Activated T-helper 17 cell treated with anti-CD3 and anti-CD28 coated beads, Interleukin-2, amount 50 U/mL, for 72 hours (primary cell): Measurements from ENCODE around the gene GMPPA. TPM values are rescaled to one million over a fixed set of nuclear protein-coding genes. Genes with fewer than 3 reads are reported as not detected.

Experiments
- ATAC-seq: fragments of 150-1000 bp; cut with Tn5 transposase; replicated peaks from 2 replicates; pipeline ENCODE4 v1.10.0; 2021; ENCODE audit warnings: mild to moderate bottlenecking, moderate library complexity
- H3K27ac Mint-ChIP-seq: one replicate; pipeline ENCODE4 v1.8.0; 2022; ENCODE audit warnings: mixed read lengths
- H3K27me3 Mint-ChIP-seq: one replicate; pipeline ENCODE4 v1.8.0; 2022; ENCODE audit warnings: mixed read lengths
- H3K36me3 Mint-ChIP-seq: one replicate; pipeline ENCODE4 v1.8.0; 2022; ENCODE audit warnings: low read depth, mild to moderate bottlenecking, mixed read lengths
- H3K4me1 Mint-ChIP-seq: one replicate; pipeline ENCODE4 v1.8.0; 2022; ENCODE audit warnings: mixed read lengths
- H3K4me3 Mint-ChIP-seq: one replicate; pipeline ENCODE4 v1.8.0; 2022; ENCODE audit warnings: mild to moderate bottlenecking, mixed read lengths
- H3K9me3 Mint-ChIP-seq: one replicate; pipeline ENCODE4 v1.8.0; 2022; ENCODE audit warnings: mixed read lengths
- total RNA-seq, 2 donors: library from RNA; stranded (reverse); gene quantifications; one replicate each; pipeline ENCODE4 v1.2.3, GENCODE V29; 2022

GMPPA gene
- total RNA-seq, 2 donors from 2014 or later, result 31.7 to 36.3 TPM

DNA sequence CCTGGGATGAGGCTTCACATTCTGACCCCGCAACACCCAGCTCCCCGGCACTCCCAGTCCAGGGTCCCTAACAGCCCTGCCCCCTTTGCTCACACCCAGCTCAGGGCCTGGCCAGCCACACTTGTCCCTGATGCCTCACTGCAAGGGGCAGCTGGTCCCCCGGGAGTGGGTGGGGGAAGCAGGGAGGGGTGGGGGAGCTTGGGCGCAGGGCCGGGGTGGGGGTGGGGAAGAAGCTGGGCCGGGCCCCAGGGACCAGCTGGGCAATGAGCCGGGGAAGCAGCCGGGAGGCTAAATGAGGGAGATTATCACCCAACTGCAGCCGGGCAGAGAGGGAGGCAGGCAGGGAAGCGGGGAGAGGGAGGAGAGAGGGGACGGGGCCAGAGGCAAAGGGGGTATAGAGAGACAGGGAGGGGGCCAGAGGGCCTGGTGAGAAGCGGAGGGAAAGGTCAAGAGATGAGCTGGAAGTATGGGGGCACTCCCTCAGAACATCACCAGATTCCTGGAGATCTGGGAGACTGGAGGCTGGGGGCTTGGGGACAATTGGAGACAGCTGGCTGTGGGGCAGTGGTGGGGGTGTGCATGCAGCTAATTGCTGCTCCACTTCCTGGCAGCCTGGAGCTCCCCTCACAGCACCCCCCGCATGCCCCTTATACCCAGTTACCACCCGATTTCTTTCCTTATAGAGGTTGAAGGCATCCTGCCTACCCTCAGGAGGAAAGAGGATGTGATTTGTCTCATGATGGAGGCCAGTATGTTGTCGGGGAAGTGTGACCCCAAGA is 13.0 kb downstream of the GMPPA start:
- no peak for ATAC-seq
- H3K36me3 Mint-ChIP-seq, result peaks cover 12% of the 10 kb centered on the region
- H3K27me3 Mint-ChIP-seq, result peaks cover 60% of the 10 kb centered on the region
- H3K4me3 Mint-ChIP-seq, result no peak overlapping the region
- H3K4me1 Mint-ChIP-seq, result peaks cover 23% of the 10 kb centered on the region
- no peaks in the 10 kb centered on the region for H3K9me3 Mint-ChIP-seq
- no peak overlapping the region for H3K27ac Mint-ChIP-seq

DNA sequence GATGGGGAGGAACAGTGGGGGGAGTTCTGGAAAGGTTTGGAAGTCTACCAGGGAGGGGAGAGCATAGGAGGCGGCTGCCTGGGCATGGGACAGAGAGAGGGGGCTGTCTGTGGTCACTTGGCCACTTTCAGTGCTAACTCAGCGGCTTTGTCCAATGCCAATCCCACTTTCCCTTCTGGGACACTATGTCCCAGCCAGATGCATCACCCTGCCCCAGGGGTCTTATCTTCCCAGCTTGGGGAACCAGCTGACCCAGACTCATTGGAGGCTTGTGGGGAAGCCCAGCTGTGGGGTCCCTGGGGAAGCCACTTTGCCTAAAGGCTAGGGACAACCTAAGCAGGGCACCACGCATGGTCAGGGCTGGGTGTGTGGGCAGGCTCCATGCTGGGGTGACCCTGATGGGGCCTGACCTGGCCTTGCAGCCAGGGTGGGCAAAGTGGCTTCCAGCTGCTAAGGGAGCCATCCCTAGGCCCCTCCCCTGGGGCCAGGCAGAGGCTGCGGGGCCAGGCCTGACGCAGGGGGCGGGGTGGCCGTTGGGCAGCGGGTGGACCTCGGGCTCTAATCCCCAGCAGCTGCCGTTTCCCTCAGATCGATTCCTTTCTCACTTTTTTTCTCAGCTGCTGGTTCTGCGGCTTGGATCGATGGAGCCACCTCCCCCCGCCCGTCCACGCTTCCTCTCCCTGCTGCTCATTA is 14.0 kb downstream of the GMPPA start:
- no peaks in the 10 kb centered on the region for H3K9me3 Mint-ChIP-seq
- ATAC-seq, result no peak

DNA sequence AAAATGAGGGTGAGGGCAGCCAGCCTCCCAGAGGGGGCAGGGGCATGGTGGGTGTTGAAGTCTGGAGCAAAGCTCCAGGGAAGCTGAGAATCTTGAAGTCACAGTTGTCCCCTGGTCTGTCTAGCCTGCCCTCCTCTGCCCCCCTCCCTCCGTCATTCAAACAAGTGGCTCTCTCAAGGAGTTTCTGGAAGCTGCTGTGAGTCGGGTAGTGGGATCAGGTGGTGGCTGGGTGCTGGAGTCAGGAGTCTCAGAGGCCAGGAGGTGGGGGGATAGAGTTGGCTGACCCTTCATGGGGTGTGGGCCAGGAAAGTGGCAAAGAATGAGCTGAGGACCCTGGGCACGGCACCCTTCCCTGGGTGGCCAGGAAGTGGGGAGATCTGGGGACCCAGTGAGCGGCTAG is 15.1 kb downstream of the GMPPA start:
- Mint-ChIP-seq H3K9me3 (no peaks in the 10 kb centered on the region), H3K27ac (no peak overlapping the region), H3K27me3 (peaks cover 71% of the 10 kb centered on the region), H3K4me1 (peaks cover 23% of the 10 kb centered on the region), H3K4me3 (peak overlapping the region; percentile 7), H3K36me3 (no peaks in the 10 kb centered on the region)
- no peak for ATAC-seq

More for the DNA sequence above, 14.0 kb downstream of the GMPPA start:
- H3K4me1 Mint-ChIP-seq, result peaks cover 23% of the 10 kb centered on the region
- no peak overlapping the region for H3K27ac Mint-ChIP-seq
- H3K27me3 Mint-ChIP-seq, result peaks cover 65% of the 10 kb centered on the region
- H3K4me3 Mint-ChIP-seq, result no peak overlapping the region
- peaks cover 3% of the 10 kb centered on the region for H3K36me3 Mint-ChIP-seq

DNA sequence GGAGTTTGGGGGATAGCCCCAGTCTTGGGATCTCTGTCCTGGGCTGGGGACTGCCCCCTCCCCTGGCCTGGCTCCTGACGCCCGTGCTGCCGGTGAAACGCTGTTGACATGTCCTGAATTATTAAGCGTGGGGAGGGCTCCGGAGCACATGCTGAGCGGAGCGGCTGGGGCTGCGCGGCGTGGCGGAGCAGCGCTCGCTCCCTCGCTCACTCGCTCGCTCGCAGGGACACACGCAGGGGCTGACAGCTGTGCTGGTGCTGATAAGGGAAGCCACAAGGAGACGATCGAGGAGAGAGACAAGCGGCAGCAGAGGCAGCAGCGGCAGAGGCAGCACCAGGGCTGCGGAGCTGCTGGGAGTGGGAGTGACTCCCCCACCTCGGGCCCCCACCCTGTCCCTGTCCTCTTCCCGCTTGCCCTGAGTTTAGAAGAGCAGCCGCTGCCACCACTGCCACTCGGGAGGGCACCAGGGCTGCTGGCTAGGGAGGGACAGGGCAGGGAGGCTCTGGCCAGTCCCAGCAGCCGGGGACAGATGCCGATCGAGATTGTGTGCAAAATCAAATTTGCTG is 15.6 kb downstream of the GMPPA start, which contains the start of gene ASIC4:
Gene ASIC4, plus strand, starts transcription at position 287 of the 566 bp plus-strand sequence. Its CDS starts 243 bp downstream, at position 530.
- no peaks in the 10 kb centered on the region for H3K9me3 Mint-ChIP-seq
- no peak for ATAC-seq
- H3K27ac Mint-ChIP-seq, result no peak within 1 kb of the TSS
- H3K4me3 Mint-ChIP-seq, result peak within 1 kb of the TSS; percentile 7
- peaks cover 73% of the 10 kb centered on the region for H3K27me3 Mint-ChIP-seq
- no peaks in the 10 kb centered on the region for H3K36me3 Mint-ChIP-seq
- H3K4me1 Mint-ChIP-seq, result peaks cover 23% of the 10 kb centered on the region

DNA sequence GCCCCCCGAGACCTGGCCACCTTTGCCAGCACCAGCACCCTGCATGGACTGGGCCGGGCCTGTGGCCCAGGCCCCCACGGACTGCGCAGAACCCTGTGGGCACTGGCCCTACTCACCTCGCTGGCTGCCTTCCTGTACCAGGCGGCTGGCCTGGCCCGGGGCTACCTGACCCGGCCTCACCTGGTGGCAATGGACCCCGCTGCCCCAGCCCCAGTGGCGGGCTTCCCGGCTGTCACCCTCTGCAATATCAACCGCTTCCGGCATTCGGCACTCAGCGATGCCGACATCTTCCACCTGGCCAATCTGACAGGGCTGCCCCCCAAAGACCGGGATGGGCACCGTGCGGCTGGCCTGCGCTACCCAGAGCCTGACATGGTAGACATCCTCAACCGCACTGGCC is 16.1 kb downstream of the GMPPA start:
- Mint-ChIP-seq H3K36me3 (no peaks in the 10 kb centered on the region), H3K27me3 (peaks cover 71% of the 10 kb centered on the region), H3K4me3 (no peak overlapping the region), H3K27ac (no peak overlapping the region), H3K9me3 (no peaks in the 10 kb centered on the region), H3K4me1 (peaks cover 18% of the 10 kb centered on the region)
- no peak for ATAC-seq

DNA sequence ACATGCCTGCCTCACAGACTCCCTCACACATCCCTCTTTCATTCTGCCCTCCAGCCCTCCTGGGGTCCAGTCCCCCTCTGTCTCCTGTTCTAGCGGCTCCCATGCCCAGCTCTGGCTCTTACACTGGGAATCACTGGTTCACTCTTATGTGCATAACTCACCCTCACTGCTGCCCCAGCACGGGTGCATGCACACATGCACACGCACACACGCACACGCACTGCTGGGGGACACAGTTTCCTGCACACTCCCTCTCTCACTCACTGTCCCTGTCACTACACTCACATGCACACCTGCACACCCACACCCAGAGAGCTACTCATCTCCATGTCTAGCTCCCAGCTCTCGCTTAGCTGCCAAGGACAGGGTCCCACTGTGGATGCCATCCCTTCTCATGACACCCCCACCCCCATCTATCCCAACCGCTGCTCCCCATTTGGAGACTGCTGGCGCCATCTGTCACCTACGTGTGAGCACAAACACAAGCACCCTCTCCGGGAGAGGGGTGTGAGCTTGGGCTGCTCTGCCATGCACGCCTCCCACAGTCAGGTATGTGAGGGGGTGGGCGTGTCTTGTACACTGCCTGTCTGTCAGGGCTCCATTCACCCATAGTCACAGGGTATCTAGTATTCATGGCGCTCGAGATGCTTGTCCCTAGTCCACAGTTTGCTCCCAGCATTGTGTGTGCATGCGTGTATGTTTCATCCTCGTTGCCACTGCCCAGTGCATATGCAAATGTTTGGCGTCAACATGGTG is 17.4 kb downstream of the GMPPA start:
- no peak overlapping the region for H3K27ac Mint-ChIP-seq
- ATAC-seq, result no peak
- peaks cover 12% of the 10 kb centered on the region for H3K4me1 Mint-ChIP-seq
- H3K27me3 Mint-ChIP-seq, result peaks cover 66% of the 10 kb centered on the region
- no peaks in the 10 kb centered on the region for H3K36me3 Mint-ChIP-seq
- no peak overlapping the region for H3K4me3 Mint-ChIP-seq
- H3K9me3 Mint-ChIP-seq, result no peaks in the 10 kb centered on the region

DNA sequence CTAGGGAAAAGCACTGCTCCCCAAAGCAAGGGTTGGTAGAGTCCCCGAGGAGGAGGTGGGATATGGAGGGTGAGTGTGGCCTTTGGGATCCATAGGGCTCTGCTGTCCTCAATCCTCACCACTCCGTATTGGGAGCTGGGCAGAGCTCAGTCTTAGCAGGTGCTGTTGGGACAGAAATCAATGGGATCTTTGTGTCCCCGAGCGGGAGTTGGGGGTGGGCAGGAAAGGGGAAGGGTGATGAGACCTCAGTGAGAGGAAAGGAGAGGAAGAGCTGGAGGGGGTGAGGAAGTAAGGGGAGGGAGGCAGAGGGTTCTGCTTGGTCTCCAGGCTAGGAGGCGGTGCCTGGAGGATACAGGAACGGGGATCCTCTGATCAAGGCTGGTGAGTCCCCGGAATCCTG is 18.2 kb downstream of the GMPPA start:
- peaks cover 16% of the 10 kb centered on the region for H3K4me1 Mint-ChIP-seq
- H3K27me3 Mint-ChIP-seq, result peaks cover 67% of the 10 kb centered on the region
- ATAC-seq, result no peak
- no peak overlapping the region for H3K4me3 Mint-ChIP-seq
- H3K36me3 Mint-ChIP-seq, result peaks cover 6% of the 10 kb centered on the region
- H3K27ac Mint-ChIP-seq, result no peak overlapping the region
- no peaks in the 10 kb centered on the region for H3K9me3 Mint-ChIP-seq

DNA sequence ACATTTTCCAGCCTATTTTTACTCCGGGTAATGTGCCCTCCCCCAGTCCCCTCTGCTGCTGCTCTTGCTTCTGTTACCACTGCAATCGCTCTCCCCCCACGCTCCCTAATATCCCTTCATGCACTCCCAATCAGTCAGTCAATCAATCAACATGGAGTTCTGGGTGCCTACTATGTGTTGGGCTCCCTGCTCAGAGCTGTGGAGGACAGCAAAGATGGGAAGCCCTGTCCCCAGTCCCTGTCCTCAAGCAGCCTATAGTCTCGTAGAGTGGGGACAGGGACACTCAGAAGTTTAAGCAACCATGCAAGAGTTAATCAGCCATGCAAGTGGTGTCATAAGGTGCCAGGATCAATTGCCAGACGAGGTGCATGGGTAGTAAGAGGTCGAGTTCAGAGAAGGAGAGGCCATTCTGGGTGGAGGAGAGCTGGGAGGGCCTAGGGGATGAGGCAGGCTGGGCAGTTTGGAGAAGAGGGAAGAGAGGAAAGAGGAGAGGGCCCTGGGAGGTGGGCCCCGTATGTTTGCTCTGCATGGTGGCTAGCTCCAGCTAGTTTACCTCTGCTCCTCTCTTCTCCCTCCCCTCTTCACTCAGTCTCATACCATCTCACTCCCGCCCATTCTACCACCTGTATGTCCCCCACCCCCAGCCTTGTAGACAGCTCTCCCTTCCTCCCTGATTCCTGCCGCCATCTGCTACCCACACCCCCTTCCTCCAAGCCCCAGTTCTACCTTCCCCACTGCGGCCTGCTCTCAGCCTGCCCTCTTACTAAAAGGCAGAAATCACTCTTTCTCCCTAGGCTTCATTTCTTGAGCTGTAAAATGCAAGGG is 19.5 kb downstream of the GMPPA start:
- peaks cover 63% of the 10 kb centered on the region for H3K27me3 Mint-ChIP-seq
- peaks cover 19% of the 10 kb centered on the region for H3K4me1 Mint-ChIP-seq
- H3K4me3 Mint-ChIP-seq, result no peak overlapping the region
- peaks cover 8% of the 10 kb centered on the region for H3K36me3 Mint-ChIP-seq
- ATAC-seq, result no peak
- H3K27ac Mint-ChIP-seq, result no peak overlapping the region
- no peaks in the 10 kb centered on the region for H3K9me3 Mint-ChIP-seq

DNA sequence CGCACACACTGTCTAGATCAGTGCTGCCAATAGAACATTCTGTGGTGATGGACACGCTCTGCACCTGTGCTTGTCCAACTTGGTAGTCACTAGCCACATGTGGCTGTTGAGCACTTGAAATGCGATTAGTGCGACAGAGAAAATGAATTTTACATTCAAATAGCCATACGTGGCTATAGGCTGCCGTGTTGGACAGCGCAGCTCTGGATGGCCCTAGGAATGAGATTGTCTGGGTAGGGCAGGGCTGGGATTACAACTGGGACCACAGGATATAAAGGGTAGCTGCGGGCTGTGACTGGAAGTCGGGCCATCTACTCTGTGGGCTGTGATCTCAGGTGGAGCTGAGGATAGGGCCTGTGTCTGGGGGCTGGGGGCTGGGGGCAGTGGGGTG is 20.8 kb downstream of the GMPPA start:
- no peaks in the 10 kb centered on the region for H3K9me3 Mint-ChIP-seq
- H3K4me3 Mint-ChIP-seq, result no peak overlapping the region
- H3K36me3 Mint-ChIP-seq, result peaks cover 8% of the 10 kb centered on the region
- H3K4me1 Mint-ChIP-seq, result peaks cover 12% of the 10 kb centered on the region
- no peak overlapping the region for H3K27ac Mint-ChIP-seq
- ATAC-seq, result no peak
- peaks cover 62% of the 10 kb centered on the region for H3K27me3 Mint-ChIP-seq

DNA sequence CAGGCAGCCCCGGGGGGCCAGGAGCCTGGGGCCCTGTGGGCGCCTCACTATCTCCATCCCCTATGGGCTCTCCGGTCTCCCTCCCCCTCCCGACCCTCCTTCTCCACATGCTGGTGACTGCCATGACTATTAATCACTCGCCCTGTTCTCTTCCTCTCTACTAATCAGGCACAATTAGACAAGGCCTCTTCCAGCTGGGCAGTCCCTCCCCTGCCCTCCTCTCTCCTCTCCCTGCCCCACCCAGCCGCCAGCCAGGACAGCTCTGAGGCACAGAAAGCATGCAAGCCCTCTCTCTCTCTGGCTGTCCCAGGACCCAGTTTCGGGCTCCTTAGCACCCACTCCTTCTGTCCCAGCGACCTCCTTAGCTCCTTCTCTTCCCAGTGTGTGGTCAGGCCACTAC is 21.4 kb downstream of the GMPPA start:
- H3K4me1 Mint-ChIP-seq, result peaks cover 12% of the 10 kb centered on the region
- no peak overlapping the region for H3K4me3 Mint-ChIP-seq
- no peak for ATAC-seq
- H3K27me3 Mint-ChIP-seq, result peaks cover 66% of the 10 kb centered on the region
- no peaks in the 10 kb centered on the region for H3K9me3 Mint-ChIP-seq
- H3K36me3 Mint-ChIP-seq, result peaks cover 8% of the 10 kb centered on the region
- no peak overlapping the region for H3K27ac Mint-ChIP-seq

DNA sequence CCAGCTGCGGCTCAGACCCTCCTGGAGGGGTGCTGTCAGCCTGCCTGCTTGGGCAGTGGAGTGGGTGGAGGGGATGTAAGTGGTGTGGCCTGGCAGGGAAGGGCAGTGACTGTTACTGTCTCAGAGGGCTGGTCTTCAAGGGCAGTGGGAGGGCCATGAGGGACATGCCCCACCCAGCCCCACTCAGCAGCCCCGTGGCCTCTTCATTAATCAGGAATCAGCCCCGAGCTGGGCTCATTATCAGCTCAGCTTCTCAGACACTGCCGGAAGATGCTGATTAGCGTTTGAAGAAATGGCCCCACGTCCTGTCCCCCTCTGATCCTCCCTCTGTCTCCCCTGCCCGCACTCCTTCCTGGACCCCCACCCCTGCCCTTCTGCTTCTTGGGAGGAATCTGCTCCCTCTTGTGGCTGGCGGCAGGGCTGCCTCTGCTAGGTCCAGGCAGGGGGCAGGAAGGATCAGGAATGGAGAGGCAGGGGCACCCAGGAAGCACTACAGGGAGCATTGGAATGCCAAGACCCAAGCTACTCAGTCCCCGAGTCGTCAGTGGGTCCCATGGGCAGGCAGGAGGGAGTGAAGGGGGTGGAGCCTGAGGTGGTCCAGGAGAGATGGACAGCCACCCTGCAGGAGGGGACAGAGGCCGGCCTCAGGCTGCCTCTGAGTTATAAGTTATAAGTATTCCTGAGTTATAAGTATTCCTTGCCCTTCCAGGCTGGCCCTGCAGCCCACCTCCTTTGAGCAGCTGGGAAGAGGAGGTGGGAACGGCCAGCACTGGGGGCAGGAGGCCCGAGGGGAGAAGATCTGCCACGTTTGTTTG is 22.6 kb downstream of the GMPPA start:
- Mint-ChIP-seq H3K9me3 (no peaks in the 10 kb centered on the region), H3K27me3 (peaks cover 70% of the 10 kb centered on the region), H3K36me3 (peaks cover 8% of the 10 kb centered on the region), H3K4me1 (peaks cover 12% of the 10 kb centered on the region), H3K4me3 (peak overlapping the region; percentile 32), H3K27ac (no peak overlapping the region)
- ATAC-seq, result no peak

DNA sequence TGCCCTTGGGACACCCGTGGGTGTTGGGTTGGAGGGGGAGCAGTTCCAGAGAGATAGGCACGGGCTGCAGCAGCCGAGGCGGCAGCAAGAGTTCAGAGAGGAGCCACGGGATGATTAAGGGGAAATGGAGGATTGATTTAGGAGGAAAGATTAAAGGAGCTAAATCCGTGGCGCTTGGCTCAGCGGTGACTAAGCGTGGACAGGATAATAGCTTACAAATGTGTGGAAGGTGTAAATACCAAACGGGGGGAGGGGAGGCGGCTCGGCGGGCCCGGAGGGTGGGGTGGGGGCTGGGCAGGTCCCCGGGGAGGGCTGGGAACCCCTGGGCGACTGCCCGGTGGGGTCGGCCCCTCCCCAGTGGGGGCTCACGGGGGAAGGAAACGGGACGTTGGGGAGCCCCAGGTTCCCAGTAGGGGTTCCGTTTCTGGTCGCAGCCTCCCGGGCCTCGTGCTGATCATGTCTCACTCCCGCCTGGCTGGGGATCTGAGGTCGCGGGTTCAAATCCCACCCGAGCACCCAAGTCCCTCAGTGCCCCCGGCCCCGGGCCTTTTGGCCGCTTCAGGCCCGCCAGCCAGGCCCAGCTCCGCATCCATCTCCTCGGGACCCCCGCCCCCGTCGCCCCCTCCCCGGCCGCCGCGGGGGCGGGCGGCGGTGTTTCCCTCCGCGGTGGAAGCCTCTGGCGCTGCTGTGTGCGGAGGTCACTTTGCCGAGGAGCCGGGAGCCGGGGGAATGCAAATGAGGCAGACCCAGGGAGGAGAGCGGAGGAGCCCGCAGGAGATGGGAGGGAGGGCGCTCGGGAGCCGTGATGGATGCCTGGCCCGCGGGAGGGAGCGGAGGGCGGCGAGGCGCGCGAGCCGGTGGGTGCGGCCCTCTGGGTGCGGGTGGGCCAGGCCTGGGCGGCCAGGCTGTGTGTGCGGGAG is 23.7 kb downstream of the GMPPA start:
- no peak for ATAC-seq
- Mint-ChIP-seq H3K27ac (no peak overlapping the region), H3K36me3 (peaks cover 8% of the 10 kb centered on the region), H3K27me3 (peaks cover 69% of the 10 kb centered on the region), H3K4me1 (peaks cover 12% of the 10 kb centered on the region), H3K4me3 (peak overlapping the region; percentile 32), H3K9me3 (no peaks in the 10 kb centered on the region)
